ENCODE data around the gene ANKRD13A.

GRCh38 chr12:109963743-109964429 is 35.3 kb upstream of the ANKRD13A start:
- TF ChIP-seq CTCF (IDR thresholded peaks at IDR 0.05 in 2 of 3, conservative IDR thresholded peaks at IDR 0.05 in 1 of 3; ENCODE audit: borderline replicate concordance in 1 of 3, insufficient read depth in 1 of 3, low read depth in 2 of 3, low read length in 2 of 3) = no peak
- TF ChIP-seq SP1 (IDR thresholded peaks at IDR 0.05; ENCODE audit: low read depth) = no peak
- no peak for TF ChIP-seq TCF7L2 (IDR thresholded peaks at IDR 0.05; ENCODE audit: borderline replicate concordance, extremely low read depth, insufficient read depth, insufficient read length)
